ENCODE results near the gene ARRB1. TPM values are rescaled to one million over a fixed set of nuclear protein-coding genes. Genes with fewer than 3 reads are reported as not detected.

The ARRB1 gene
- polyA plus RNA-seq, 2 of the 4 experiments (the other 2 are of a cell fraction), result 6.8 to 14.3 TPM

DNA sequence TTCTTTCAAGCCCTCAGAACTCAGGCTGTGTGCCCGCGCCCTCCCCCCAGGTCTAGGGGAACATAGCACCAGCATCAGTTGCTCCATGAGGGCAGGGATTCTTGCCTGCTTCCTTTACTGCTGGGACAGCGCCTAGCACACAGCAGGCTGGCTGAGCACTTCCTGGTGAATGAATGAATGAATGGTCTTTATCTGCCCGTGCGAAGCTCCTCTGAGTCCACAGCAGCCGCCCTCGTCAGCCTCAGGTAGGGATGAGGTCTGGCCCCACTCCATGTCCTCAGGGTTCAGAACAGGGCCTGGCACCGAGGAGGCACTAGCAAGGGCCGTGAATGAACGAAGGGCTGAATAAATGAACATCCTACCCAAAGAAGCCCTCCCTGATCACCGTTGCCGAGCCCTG is 27.3 kb downstream of the ARRB1 start:
- FAIRE-seq (no peak), DNase-seq (ENCODE audit: low read depth in 1 of 2, low spot score in 1 of 2) (no peak), ATAC-seq (no peak)
- 89% methylated on average over 12 of the region's 12 CpGs for whole genome bisulfite sequencing (ENCODE audit: missing lambda C conversion rate)
- H3K4me3 ChIP-seq, result no peak overlapping the region
- H3K9me3 ChIP-seq, result no peaks in the 10 kb centered on the region
- CTCF ChIA-PET, result interaction anchor here (0.7 to 10.9 kb wide), 5 partner anchors 10 to 64 kb away, joined by 3 to 147 read pairs (median 6); no protein-coding TSS in a partner anchor
- TF ChIP-seq EHMT2 (IDR thresholded peaks at IDR 0.05; ENCODE audit: low read depth), result no peak
- TF ChIP-seq, protein P1, sequence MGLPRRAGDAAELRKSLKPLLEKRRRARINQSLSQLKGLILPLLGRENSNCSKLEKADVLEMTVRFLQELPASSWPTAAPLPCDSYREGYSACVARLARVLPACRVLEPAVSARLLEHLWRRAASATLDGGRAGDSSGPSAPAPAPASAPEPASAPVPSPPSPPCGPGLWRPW (IDR thresholded peaks at IDR 0.05), result no peak
- no peak for TF ChIP-seq POLR2A (IDR thresholded peaks at IDR 0.05; ENCODE audit: low read length)
- TF ChIP-seq NR3C1 (IDR thresholded peaks at IDR 0.05), result no peak
- no peak for TF ChIP-seq JUNB (IDR thresholded peaks at IDR 0.05)
- no peak for TF ChIP-seq RFX5 (IDR thresholded peaks at IDR 0.05)
- peaks cover 66% of the 10 kb centered on the region for H3K4me1 ChIP-seq
- POLR2A ChIA-PET, result no interaction called here
- peak overlapping the region; percentile 40 for H3K4me2 ChIP-seq
- H3K27ac ChIP-seq, result peak overlapping the region; percentile 78 to 79

DNA sequence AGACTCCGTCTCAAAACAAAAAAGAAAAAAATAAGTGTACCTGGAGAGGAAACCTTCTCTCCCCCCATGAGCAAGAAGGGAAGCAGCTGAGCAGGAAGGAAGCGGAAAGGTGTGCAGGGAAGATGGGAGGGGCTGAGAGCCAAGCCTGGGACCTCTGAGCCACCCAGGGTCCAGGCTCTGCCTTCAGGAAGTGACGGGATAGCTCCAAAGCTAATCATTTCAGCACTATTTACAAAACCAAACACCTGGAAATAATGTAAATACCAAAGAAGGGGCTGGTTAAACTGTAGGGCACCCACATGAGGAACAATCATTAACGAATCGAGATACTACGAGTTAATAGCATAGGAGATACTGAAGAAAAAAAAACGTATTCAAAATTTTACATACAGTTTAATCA is 27.9 kb downstream of the ARRB1 start:
- DNase-seq (ENCODE audit: low read depth in 1 of 2, low spot score in 1 of 2) (peak in 1 of 2 experiments; percentile 57), ATAC-seq (no peak), FAIRE-seq (no peak)
- ChIA-PET POLR2A (no interaction called here), CTCF (interaction anchor here (0.7 to 10.9 kb wide), 8 partner anchors 10 to 65 kb away, joined by 3 to 147 read pairs (median 4); no protein-coding TSS in a partner anchor)
- H3K27ac ChIP-seq, result peak overlapping the region; percentile 78 to 79; a peak in 5 of 6 replicates
- H3K4me1 ChIP-seq, result peaks cover 66% of the 10 kb centered on the region
- peak overlapping the region; percentile 40 for H3K4me2 ChIP-seq
- whole genome bisulfite sequencing (ENCODE audit: missing lambda C conversion rate), result 33% methylated on average over 7 of the region's 7 CpGs
- no peak overlapping the region for H3K4me3 ChIP-seq
- TF ChIP-seq EHMT2 (IDR thresholded peaks at IDR 0.05; ENCODE audit: low read depth) (no peak), RARB (CRISPR knock-in tag; IDR thresholded peaks at IDR 0.05) (no peak)
- H3K9me3 ChIP-seq, result no peaks in the 10 kb centered on the region

DNA sequence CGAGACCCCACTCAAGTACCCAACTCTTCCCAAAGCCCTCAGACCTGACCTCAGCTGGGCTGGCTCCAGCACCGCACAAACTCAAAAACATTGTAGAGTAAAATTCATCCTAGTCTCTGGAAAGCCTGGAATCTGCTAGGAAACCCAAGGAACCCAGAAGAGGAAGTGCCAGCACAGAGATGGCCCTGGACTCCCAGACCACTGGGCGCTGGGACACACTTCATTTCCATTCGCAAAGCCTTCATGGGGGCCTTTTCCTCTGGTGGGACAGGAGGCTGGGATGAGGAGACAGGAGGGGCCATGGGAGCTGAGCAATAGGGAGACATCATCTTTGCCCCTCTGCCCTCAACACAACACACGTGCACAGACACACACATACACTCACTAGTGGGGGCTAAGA is 30.8 kb downstream of the ARRB1 start:
- no peak overlapping the region for H3K4me2 ChIP-seq
- ATAC-seq, result no peak
- POLR2A ChIA-PET, result no interaction called here
- H3K4me1 ChIP-seq, result peaks cover 43% of the 10 kb centered on the region
- CTCF ChIA-PET, result interaction anchor here (0.7 to 2.9 kb wide), 3 partner anchors 8 to 64 kb away, joined by 3 to 9 read pairs (median 4); no protein-coding TSS in a partner anchor
- no peak for FAIRE-seq
- 94% methylated on average over 5 of the region's 5 CpGs for WGBS (ENCODE audit: missing lambda C conversion rate)
- H3K27ac ChIP-seq, result no peak overlapping the region
- no peak overlapping the region for H3K4me3 ChIP-seq
- no peak for DNase-seq (ENCODE audit: low read depth in 1 of 2, low spot score in 1 of 2)
- H3K9me3 ChIP-seq, result no peaks in the 10 kb centered on the region
- TF ChIP-seq, protein P2, sequence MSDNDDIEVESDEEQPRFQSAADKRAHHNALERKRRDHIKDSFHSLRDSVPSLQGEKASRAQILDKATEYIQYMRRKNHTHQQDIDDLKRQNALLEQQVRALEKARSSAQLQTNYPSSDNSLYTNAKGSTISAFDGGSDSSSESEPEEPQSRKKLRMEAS (IDR thresholded peaks at IDR 0.05), result no peak
- no peak for TF ChIP-seq RAD21 (conservative IDR thresholded peaks at IDR 0.05 in 1 of 2, IDR thresholded peaks at IDR 0.05 in 1 of 2)
- TF ChIP-seq ZC3H11A (IDR thresholded peaks at IDR 0.05), result no peak
- TF ChIP-seq CBX8 (IDR thresholded peaks at IDR 0.05), result no peak
- no peak for TF ChIP-seq MAFK (IDR thresholded peaks at IDR 0.05; ENCODE audit: partially characterized antibody)
- TF ChIP-seq NFE2L2 (conservative IDR thresholded peaks at IDR 0.05; ENCODE audit: low read length), result no peak
- TF ChIP-seq EP300 (IDR thresholded peaks at IDR 0.05), result no peak
- no peak for TF ChIP-seq JUNB (IDR thresholded peaks at IDR 0.05)
- no peak for TF ChIP-seq HOXB5 (CRISPR knock-in tag; IDR thresholded peaks at IDR 0.05)
- no peak for TF ChIP-seq FOXS1 (CRISPR knock-in tag; IDR thresholded peaks at IDR 0.05)
- TF ChIP-seq CBX2 (IDR thresholded peaks at IDR 0.05; ENCODE audit: borderline replicate concordance, low read depth), result no peak
- TF ChIP-seq EHMT2 (IDR thresholded peaks at IDR 0.05; ENCODE audit: low read depth), result no peak
- TF ChIP-seq ZSCAN20 (CRISPR knock-in tag; IDR thresholded peaks at IDR 0.05), result no peak

DNA sequence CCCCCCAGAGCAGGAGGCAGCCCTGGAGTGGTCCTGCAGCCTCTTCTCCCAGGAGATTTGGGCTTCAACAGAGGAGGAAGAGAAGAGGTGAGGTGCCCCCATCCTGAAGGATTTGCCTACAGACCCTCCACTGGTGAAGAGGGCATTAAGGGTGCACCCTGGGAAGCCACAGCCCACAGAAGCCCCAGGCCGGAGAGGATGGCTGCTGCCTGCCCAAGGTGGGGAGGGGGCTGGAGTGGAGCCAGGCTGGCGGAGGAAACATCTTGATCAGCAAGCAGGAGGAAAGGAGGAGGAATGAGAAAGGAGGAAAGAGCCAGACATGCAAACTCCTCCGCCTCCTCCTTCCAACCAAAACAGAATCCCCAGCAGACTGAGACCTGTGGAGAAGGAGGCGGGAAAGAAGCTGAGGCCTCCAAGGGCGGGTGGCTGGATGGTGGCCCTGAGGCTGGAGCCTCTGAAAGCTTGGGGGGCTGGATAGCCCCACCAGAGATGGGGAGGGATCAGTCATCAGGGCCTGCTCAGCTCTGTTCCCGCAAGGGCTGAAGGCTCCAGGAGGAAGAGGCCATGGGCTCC is 31.3 kb downstream of the ARRB1 start:
- peaks cover 38% of the 10 kb centered on the region for H3K4me1 ChIP-seq
- H3K27ac ChIP-seq, result peak overlapping the region in 1 of 2 experiments; percentile 6; a peak in 2 of 6 replicates
- ChIA-PET CTCF (interaction anchor here (0.7 to 2.9 kb wide), 4 partner anchors 8 to 65 kb away, joined by 3 to 9 read pairs (median 4); no protein-coding TSS in a partner anchor), POLR2A (no interaction called here)
- H3K4me3 ChIP-seq, result no peak overlapping the region
- no peak overlapping the region; the same call in 2 of the 3 replicates for H3K4me2 ChIP-seq
- 86% methylated on average over 6 of the region's 6 CpGs for WGBS (ENCODE audit: missing lambda C conversion rate)
- ATAC-seq (no peak), DNase-seq (ENCODE audit: low read depth in 1 of 2, low spot score in 1 of 2) (no peak), FAIRE-seq (no peak)
- H3K9me3 ChIP-seq, result no peaks in the 10 kb centered on the region
- TF ChIP-seq, protein P3, sequence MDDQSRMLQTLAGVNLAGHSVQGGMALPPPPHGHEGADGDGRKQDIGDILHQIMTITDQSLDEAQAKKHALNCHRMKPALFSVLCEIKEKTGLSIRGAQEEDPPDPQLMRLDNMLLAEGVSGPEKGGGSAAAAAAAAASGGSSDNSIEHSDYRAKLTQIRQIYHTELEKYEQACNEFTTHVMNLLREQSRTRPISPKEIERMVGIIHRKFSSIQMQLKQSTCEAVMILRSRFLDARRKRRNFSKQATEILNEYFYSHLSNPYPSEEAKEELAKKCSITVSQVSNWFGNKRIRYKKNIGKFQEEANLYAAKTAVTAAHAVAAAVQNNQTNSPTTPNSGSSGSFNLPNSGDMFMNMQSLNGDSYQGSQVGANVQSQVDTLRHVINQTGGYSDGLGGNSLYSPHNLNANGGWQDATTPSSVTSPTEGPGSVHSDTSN (IDR thresholded peaks at IDR 0.05), result no peak
- no peak for TF ChIP-seq TP53 (CRISPR knock-in tag; IDR thresholded peaks at IDR 0.05)
- no peak for TF ChIP-seq RAD21 (conservative IDR thresholded peaks at IDR 0.05 in 1 of 2, IDR thresholded peaks at IDR 0.05 in 1 of 2)
- no peak for TF ChIP-seq KDM1A (IDR thresholded peaks at IDR 0.05; ENCODE audit: low read depth)
- TF ChIP-seq BHLHE40 (IDR thresholded peaks at IDR 0.05; ENCODE audit: low read depth, low read length), result no peak
- TF ChIP-seq, protein P4, sequence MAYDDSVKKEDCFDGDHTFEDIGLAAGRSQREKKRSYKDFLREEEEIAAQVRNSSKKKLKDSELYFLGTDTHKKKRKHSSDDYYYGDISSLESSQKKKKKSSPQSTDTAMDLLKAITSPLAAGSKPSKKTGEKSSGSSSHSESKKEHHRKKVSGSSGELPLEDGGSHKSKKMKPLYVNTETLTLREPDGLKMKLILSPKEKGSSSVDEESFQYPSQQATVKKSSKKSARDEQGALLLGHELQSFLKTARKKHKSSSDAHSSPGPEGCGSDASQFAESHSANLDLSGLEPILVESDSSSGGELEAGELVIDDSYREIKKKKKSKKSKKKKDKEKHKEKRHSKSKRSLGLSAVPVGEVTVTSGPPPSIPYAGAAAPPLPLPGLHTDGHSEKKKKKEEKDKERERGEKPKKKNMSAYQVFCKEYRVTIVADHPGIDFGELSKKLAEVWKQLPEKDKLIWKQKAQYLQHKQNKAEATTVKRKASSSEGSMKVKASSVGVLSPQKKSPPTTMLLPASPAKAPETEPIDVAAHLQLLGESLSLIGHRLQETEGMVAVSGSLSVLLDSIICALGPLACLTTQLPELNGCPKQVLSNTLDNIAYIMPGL (CRISPR knock-in tag; IDR thresholded peaks at IDR 0.05; ENCODE audit: borderline replicate concordance), result no peak
- TF ChIP-seq FOSL2 (IDR thresholded peaks at IDR 0.05), result no peak
- TF ChIP-seq FOSL2 (CRISPR knock-in tag; IDR thresholded peaks at IDR 0.05), result no peak
- TF ChIP-seq EP300 (IDR thresholded peaks at IDR 0.05), result no peak
- no peak for TF ChIP-seq ZSCAN20 (CRISPR knock-in tag; IDR thresholded peaks at IDR 0.05)
- no peak for TF ChIP-seq CEBPB (IDR thresholded peaks at IDR 0.05)
- TF ChIP-seq, protein P5, sequence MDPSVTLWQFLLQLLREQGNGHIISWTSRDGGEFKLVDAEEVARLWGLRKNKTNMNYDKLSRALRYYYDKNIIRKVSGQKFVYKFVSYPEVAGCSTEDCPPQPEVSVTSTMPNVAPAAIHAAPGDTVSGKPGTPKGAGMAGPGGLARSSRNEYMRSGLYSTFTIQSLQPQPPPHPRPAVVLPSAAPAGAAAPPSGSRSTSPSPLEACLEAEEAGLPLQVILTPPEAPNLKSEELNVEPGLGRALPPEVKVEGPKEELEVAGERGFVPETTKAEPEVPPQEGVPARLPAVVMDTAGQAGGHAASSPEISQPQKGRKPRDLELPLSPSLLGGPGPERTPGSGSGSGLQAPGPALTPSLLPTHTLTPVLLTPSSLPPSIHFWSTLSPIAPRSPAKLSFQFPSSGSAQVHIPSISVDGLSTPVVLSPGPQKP (IDR thresholded peaks at IDR 0.05; ENCODE audit: low read depth, low read length), result no peak
- TF ChIP-seq MYC (IDR thresholded peaks at IDR 0.05; ENCODE audit: borderline replicate concordance, low read length), result no peak
- TF ChIP-seq HDAC2 (IDR thresholded peaks at IDR 0.05), result no peak

Measured in A549 (cell line).